PC-3 (cell line): ENCODE results near the gene KRT81. TPM values are rescaled to one million over a fixed set of nuclear protein-coding genes. Genes with fewer than 3 reads are reported as not detected.

Experiments
- ATAC-seq: fragments of 200-7000 bp; cut with Tn5 transposase; 2 replicates; pipeline ENCODE4 v1.9.1; 2020; ENCODE audit warnings: mild to moderate bottlenecking, moderate library complexity
- BruUV-seq: library from RNA; stranded (reverse); fragments of 400-500 nt; replicated peaks from 2 replicates; lab custom pipeline; 2021; lab: Mats Ljungman, UMichigan
- CTCF ChIA-PET: fragments of 300-600 bp; sonication (Branson Sonifier 250); formaldehyde crosslinking; loops from one replicate; lab custom pipeline; 2022; ENCODE audit warnings: antibody characterized with exemption; lab: Charles Lee
- POLR2A ChIA-PET: fragments of 300-600 bp; sonication (Branson Sonifier 250); formaldehyde crosslinking; loops from one replicate; lab custom pipeline; 2022; ENCODE audit warnings: antibody characterized with exemption; ENCODE audit not compliant: unreplicated experiment; lab: Charles Lee
- DNase-seq: peaks from one replicate; pipeline ENCODE4 v3.0.0-alpha.2; 2015
- H2AFZ ChIP-seq: fragments of 300-600 bp; sonication (generic); 2 replicates; pipeline ENCODE4 v1.6.0; 2016; ENCODE audit warnings: antibody characterized with exemption, low read length
- H3F3A ChIP-seq: fragments of 300-600 bp; sonication (generic); one replicate; pipeline ENCODE4 v1.6.0; 2017; ENCODE audit warnings: antibody characterized with exemption, low read length, control low read depth, mild to moderate bottlenecking; ENCODE audit not compliant: unreplicated experiment
- H3K27ac ChIP-seq: fragments of 300-600 bp; sonication (generic); 2 replicates; pipeline ENCODE4 v1.5.1; 2016; ENCODE audit warnings: mild to moderate bottlenecking, low read length
- H3K27me3 ChIP-seq: fragments of 300-600 bp; sonication (generic); 2 replicates; pipeline ENCODE4 v1.6.1; 2016; ENCODE audit warnings: low read length, mixed read lengths
- H3K36me3 ChIP-seq: fragments of 300-600 bp; sonication (generic); 2 replicates; pipeline ENCODE4 v1.6.1; 2016; ENCODE audit warnings: low read depth, mixed run types, low read length, mixed read lengths
- H3K4me1 ChIP-seq: fragments of 300-600 bp; sonication (generic); 2 replicates; pipeline ENCODE4 v1.5.1; 2016; ENCODE audit warnings: low read length; ENCODE audit not compliant: insufficient read depth
- H3K4me2 ChIP-seq: fragments of 300-600 bp; sonication (generic); 2 replicates; pipeline ENCODE4 v1.6.0; 2016; ENCODE audit warnings: low read length
- H3K4me3 ChIP-seq: fragments of 300-600 bp; sonication (generic); 2 replicates; pipeline ENCODE4 v1.5.1; 2016; ENCODE audit warnings: mild to moderate bottlenecking, low read length, mixed read lengths
- H3K79me2 ChIP-seq: fragments of 300-600 bp; sonication (generic); 2 replicates; pipeline ENCODE4 v1.6.1; 2017; ENCODE audit warnings: low read length, mixed read lengths
- H3K9ac ChIP-seq: fragments of 300-600 bp; sonication (generic); 2 replicates; pipeline ENCODE4 v1.6.0; 2016; ENCODE audit warnings: mild to moderate bottlenecking, low read length
- H3K9me2 ChIP-seq: fragments of 300-600 bp; sonication (generic); replicated peaks from 2 replicates; pipeline ENCODE4 v1.6.1; 2016; ENCODE audit warnings: mixed run types, low read length, mixed read lengths
- H3K9me3 ChIP-seq: fragments of 300-600 bp; sonication (generic); 2 replicates; pipeline ENCODE4 v1.6.1; 2016; ENCODE audit warnings: low read length, mixed read lengths
- H4K20me1 ChIP-seq: fragments of 300-600 bp; sonication (generic); 2 replicates; pipeline ENCODE4 v1.6.1; 2016; ENCODE audit warnings: low read length, mixed read lengths
- EZH2 ChIP-seq: fragments of 300-600 bp; sonication (generic); IDR thresholded peaks from one replicate; pipeline ENCODE4 v1.6.1; 2017; ENCODE audit warnings: antibody characterized with exemption, mild to moderate bottlenecking, low read length; ENCODE audit not compliant: unreplicated experiment
- EZH2phosphoT487 ChIP-seq: fragments of 300-600 bp; sonication (generic); IDR thresholded peaks from 2 replicates; pipeline ENCODE4 v1.6.1; 2018; ENCODE audit warnings: mild to moderate bottlenecking, antibody characterized with exemption, low read length, borderline replicate concordance
- intact Hi-C: fragments of 100-400 bp; cut with micrococcal nuclease; formaldehyde crosslinking; loops from 2 replicates; pipeline ENCODE4 v1.9.0; 2023
- total RNA-seq: library from RNA; depleted of rRNA; stranded (reverse); fragments of >200 nt; gene quantifications from 2 replicates; pipeline ENCODE4 v1.2.3, GENCODE V29; 2014
- TF ChIP-seq, protein P1 (sequence below): fragments of 300-600 bp; sonication (generic); conservative IDR thresholded peaks from 2 replicates; pipeline ENCODE4 v1.5.1; 2017; ENCODE audit warnings: antibody characterized with exemption, low read depth, mild to moderate bottlenecking, low read length

The KRT81 gene
- total RNA-seq, 1 experiment from 2014 or later, result 1,688 TPM

DNA sequence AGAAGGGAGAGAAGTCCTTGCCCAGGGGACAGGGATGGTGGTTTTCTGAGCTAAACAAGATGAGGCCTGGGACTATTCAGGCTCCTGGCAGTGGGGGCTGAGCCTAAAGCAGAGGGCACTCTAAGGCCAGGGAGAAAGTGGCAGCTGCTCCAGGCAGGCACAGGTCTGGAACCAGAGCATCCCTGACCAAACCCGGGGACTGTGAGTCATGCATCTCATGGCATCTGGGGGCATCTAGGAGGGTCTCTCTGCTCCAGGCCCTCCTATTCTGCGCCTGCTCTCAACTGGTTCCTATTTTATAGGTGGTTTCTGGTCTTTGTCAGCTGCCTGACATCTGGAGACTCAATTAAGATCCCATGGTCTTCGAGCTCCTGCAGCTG lies 46.7 kb downstream of the KRT81 start:
- DNase-seq (peak; percentile 26), ATAC-seq (no peak)
- CTCF ChIA-PET, result interaction anchor here (0.9 to 1.6 kb wide), 4 partner anchors 34 to 97 kb away, joined by 3 to 7 read pairs (median 4); no protein-coding TSS in a partner anchor
- no peaks in the 10 kb centered on the region for H3K9me3 ChIP-seq
- peak overlapping the region; percentile 96 for H3K27ac ChIP-seq
- intact Hi-C loops, result loop anchor here (2.0 kb wide), 1 partner anchor 36 kb away; no protein-coding TSS in a partner anchor
- no TSS peak for BruUV-seq
- POLR2A ChIA-PET, result interaction anchor here (0.8 to 1.1 kb wide), 2 partner anchors 52 to 98 kb away, joined by 3 to 9 read pairs; partner anchors contain the start of gene KRT80
- 0 out of 2 replicates have a peak, but pooled peaks cover 3% of the 10 kb centered on the region for H3K79me2 ChIP-seq
- no peaks in the 10 kb centered on the region for H4K20me1 ChIP-seq
- peaks cover 39% of the 10 kb centered on the region for H3F3A ChIP-seq
- peak overlapping the region; percentile 83 for H3K9ac ChIP-seq
- peak overlapping the region; percentile 54 for H3K4me2 ChIP-seq
- no peaks in the 10 kb centered on the region for H3K27me3 ChIP-seq
- no peaks in the 10 kb centered on the region for H3K9me2 ChIP-seq
- H3K36me3 ChIP-seq, result peaks cover 55% of the 10 kb centered on the region
- TF ChIP-seq EZH2 (no peak), EZH2phosphoT487 (no peak)
- TF ChIP-seq, protein P1, sequence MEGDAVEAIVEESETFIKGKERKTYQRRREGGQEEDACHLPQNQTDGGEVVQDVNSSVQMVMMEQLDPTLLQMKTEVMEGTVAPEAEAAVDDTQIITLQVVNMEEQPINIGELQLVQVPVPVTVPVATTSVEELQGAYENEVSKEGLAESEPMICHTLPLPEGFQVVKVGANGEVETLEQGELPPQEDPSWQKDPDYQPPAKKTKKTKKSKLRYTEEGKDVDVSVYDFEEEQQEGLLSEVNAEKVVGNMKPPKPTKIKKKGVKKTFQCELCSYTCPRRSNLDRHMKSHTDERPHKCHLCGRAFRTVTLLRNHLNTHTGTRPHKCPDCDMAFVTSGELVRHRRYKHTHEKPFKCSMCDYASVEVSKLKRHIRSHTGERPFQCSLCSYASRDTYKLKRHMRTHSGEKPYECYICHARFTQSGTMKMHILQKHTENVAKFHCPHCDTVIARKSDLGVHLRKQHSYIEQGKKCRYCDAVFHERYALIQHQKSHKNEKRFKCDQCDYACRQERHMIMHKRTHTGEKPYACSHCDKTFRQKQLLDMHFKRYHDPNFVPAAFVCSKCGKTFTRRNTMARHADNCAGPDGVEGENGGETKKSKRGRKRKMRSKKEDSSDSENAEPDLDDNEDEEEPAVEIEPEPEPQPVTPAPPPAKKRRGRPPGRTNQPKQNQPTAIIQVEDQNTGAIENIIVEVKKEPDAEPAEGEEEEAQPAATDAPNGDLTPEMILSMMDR, result no peak
- no peak overlapping the region for H3K4me3 ChIP-seq
- no peak overlapping the region for H2AFZ ChIP-seq
- H3K4me1 ChIP-seq, result peaks cover 88% of the 10 kb centered on the region

DNA sequence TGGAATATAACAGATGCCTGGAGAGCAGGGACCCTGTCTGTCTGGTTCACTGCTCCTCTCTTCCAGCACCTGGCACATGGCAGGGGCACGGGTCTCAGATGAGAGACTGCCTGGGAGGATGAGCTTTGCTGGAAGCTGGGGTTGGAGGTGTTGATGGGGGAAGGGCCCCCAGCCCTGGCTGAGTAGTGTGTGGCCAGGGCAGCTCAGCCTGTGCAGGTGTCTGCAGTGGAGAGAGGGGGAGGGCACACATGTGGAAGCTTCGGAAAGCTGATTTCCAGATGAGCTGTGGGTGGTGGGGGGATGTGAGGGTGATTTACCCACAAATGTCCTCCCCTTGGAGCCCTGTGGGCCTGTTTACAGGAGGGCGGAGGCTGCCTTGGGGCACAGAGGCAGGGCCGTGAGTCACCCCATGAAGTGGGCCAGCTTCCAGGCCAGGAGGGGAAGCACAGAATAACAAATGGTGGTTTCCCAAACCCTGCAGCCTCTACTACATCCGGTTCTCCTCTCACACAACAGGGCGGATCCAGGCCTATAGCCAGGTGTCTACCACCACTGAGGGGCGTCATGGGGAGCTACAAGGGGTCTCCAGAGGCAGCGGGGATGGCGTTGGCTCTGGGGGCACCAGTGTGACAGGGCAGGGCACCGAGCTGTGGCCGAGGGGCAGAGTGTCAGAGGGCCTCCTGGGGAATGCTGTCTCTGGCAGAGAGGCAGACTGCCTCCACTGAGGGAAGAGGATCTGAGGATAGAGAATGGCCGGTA lies 47.3 kb downstream of the KRT81 start:
- Histone ChIP-seq H3K4me3 (peak overlapping the region; percentile 34; the same call in 1 of the 2 replicates), H3K9me3 (no peaks in the 10 kb centered on the region), H3K4me2 (peak overlapping the region; percentile 74), H3F3A (peaks cover 39% of the 10 kb centered on the region), H3K4me1 (peaks cover 92% of the 10 kb centered on the region), H3K9ac (peak overlapping the region; percentile 83), H3K27ac (peak overlapping the region; percentile 96), H4K20me1 (no peaks in the 10 kb centered on the region), H3K27me3 (no peaks in the 10 kb centered on the region), H2AFZ (no peak overlapping the region), H3K9me2 (no peaks in the 10 kb centered on the region), H3K79me2 (0 out of 2 replicates have a peak, but pooled peaks cover 3% of the 10 kb centered on the region), H3K36me3 (peaks cover 56% of the 10 kb centered on the region)
- TF ChIP-seq EZH2, result no peak
- TF ChIP-seq, protein P1, result no peak
- TF ChIP-seq EZH2phosphoT487, result no peak
- ChIA-PET CTCF (interaction anchor here (0.9 to 1.6 kb wide), 5 partner anchors 8 to 96 kb away, joined by 3 to 7 read pairs (median 5); no protein-coding TSS in a partner anchor), POLR2A (interaction anchor here (0.5 to 1.1 kb wide), 4 partner anchors 36 to 97 kb away, joined by 3 to 9 read pairs (median 6); partner anchors contain the start of gene KRT80)
- intact Hi-C loops, result loop anchor here (2.0 kb wide), 1 partner anchor 37 kb away; no protein-coding TSS in a partner anchor
- DNase-seq (peak; percentile 97), ATAC-seq (peak; percentile 56)
- no TSS peak for BruUV-seq
